IPS DF 6.9 (cell line): ENCODE results near the gene LRRC3C.

ENCODE experiments used
- DNase-seq: peaks from one replicate; pipeline ENCODE4 v3.0.0-alpha.2; 2013; ENCODE audit warnings: low read depth, low spot score
- H3K27ac ChIP-seq: one replicate; pipeline ENCODE4 v1.5.1; 2013; ENCODE audit warnings: low read length, control low read depth
- H3K27me3 ChIP-seq: 2 replicates; pipeline ENCODE4 v1.6.1; 2013; ENCODE audit warnings: mild to moderate bottlenecking, low read length; ENCODE audit not compliant: control insufficient read depth, insufficient read depth
- H3K36me3 ChIP-seq: 2 replicates; pipeline ENCODE4 v1.6.1; 2013; ENCODE audit warnings: low read length; ENCODE audit not compliant: control insufficient read depth, insufficient read depth
- H3K4me1 ChIP-seq: 2 replicates; pipeline ENCODE4 v1.6.1; 2013; ENCODE audit warnings: low read length; ENCODE audit not compliant: control insufficient read depth, insufficient read depth
- H3K4me3 ChIP-seq: 2 replicates; pipeline ENCODE4 v1.5.1; 2013; ENCODE audit warnings: mild to moderate bottlenecking, low read length
- H3K9me3 ChIP-seq: 2 replicates; pipeline ENCODE4 v1.6.1; 2013; ENCODE audit warnings: low read length, inconsistent platforms; ENCODE audit not compliant: control insufficient read depth, insufficient read depth
- WGBS: extraction: QIAGEN DNeasy Blood & Tissue Kit; methylation state at CpG from one replicate; pipeline ENCODE4 v1.1.7; 2013; ENCODE audit warnings: mixed read lengths, missing lambda C conversion rate; ENCODE audit not compliant: insufficient read length, insufficient coverage; 5-methylcytosine and 5-hydroxymethylcytosine counted together

LRRC3C gene

GRCh38 chr17:39965017-39965699, 37.6 kb downstream of the LRRC3C start:
- H3K9me3 ChIP-seq: no peaks in the 10 kb centered on the region
- no peak overlapping the region for H3K27ac ChIP-seq
- no peak for DNase-seq
- H3K4me1 ChIP-seq: no peaks in the 10 kb centered on the region; the same call in 1 of the 2 replicates
- no peaks in the 10 kb centered on the region for H3K36me3 ChIP-seq
- no peak overlapping the region for H3K4me3 ChIP-seq
- H3K27me3 ChIP-seq: no peaks in the 10 kb centered on the region
- WGBS: no CpG with 5 or more reads among the region's 8 CpGs

GRCh38 chr17:39966771-39967170, 39.2 kb downstream of the LRRC3C start:
- WGBS: no CpG with 5 or more reads among the region's 6 CpGs
- no peaks in the 10 kb centered on the region for H3K36me3 ChIP-seq

GRCh38 chr17:39968761-39969160, 41.2 kb downstream of the LRRC3C start:
- H3K27me3 ChIP-seq: no peaks in the 10 kb centered on the region
- no CpG with 5 or more reads among the region's 2 CpGs for WGBS
- H3K27ac ChIP-seq: no peak overlapping the region
- no peaks in the 10 kb centered on the region for H3K9me3 ChIP-seq
- H3K4me3 ChIP-seq: no peak overlapping the region
- no peaks in the 10 kb centered on the region for H3K36me3 ChIP-seq
- no peak for DNase-seq
- no peaks in the 10 kb centered on the region for H3K4me1 ChIP-seq

More at GRCh38 chr17:39966771-39967170, 39.2 kb downstream of the LRRC3C start:
- H3K4me1 ChIP-seq: no peaks in the 10 kb centered on the region; the same call in 1 of the 2 replicates
- no peak for DNase-seq
- H3K9me3 ChIP-seq: no peaks in the 10 kb centered on the region
- no peak overlapping the region for H3K27ac ChIP-seq
- no peak overlapping the region for H3K4me3 ChIP-seq
- no peaks in the 10 kb centered on the region for H3K27me3 ChIP-seq

- Histone ChIP-seq H3K36me3 (no peaks in the 10 kb centered on the region), H3K27me3 (no peaks in the 10 kb centered on the region), H3K9me3 (no peaks in the 10 kb centered on the region), H3K4me1 (no peaks in the 10 kb centered on the region), H3K4me3 (no peak overlapping the region), H3K27ac (no peak overlapping the region)
- DNase-seq: no peak
- WGBS: no CpG with 5 or more reads among the region's 6 CpGs
Observed at GRCh38 chr17:39969375-39969774, 41.8 kb downstream of the LRRC3C start.

GRCh38 chr17:39970157-39970692, 42.7 kb downstream of the LRRC3C start:
- H3K27ac ChIP-seq: no peak overlapping the region
- no peaks in the 10 kb centered on the region for H3K36me3 ChIP-seq
- WGBS: no CpG with 5 or more reads among the region's 7 CpGs
- no peaks in the 10 kb centered on the region for H3K9me3 ChIP-seq
- no peaks in the 10 kb centered on the region for H3K4me1 ChIP-seq
- H3K27me3 ChIP-seq: no peaks in the 10 kb centered on the region
- no peak overlapping the region for H3K4me3 ChIP-seq
- no peak for DNase-seq

GRCh38 chr17:39971076-39971603, 43.6 kb downstream of the LRRC3C start:
- Histone ChIP-seq H3K4me3 (no peak overlapping the region), H3K9me3 (no peaks in the 10 kb centered on the region), H3K36me3 (no peaks in the 10 kb centered on the region), H3K4me1 (no peaks in the 10 kb centered on the region), H3K27ac (no peak overlapping the region), H3K27me3 (no peaks in the 10 kb centered on the region)
- DNase-seq: no peak
- whole genome bisulfite sequencing: no CpG with 5 or more reads among the region's 4 CpGs

GRCh38 chr17:39972271-39972670, 44.7 kb downstream of the LRRC3C start:
- H3K36me3 ChIP-seq: no peaks in the 10 kb centered on the region
- no CpG with 5 or more reads among the region's 3 CpGs for WGBS

GRCh38 chr17:39973496-39973895, 46.0 kb downstream of the LRRC3C start:
- H3K4me3 ChIP-seq: no peak overlapping the region
- H3K36me3 ChIP-seq: no peaks in the 10 kb centered on the region
- no peak for DNase-seq
- H3K9me3 ChIP-seq: no peaks in the 10 kb centered on the region
- no CpG with 5 or more reads among the region's 2 CpGs for WGBS
- no peak overlapping the region for H3K27ac ChIP-seq
- H3K27me3 ChIP-seq: no peaks in the 10 kb centered on the region
- no peaks in the 10 kb centered on the region for H3K4me1 ChIP-seq

More at GRCh38 chr17:39972271-39972670, 44.7 kb downstream of the LRRC3C start:
- Histone ChIP-seq H3K4me1 (no peaks in the 10 kb centered on the region), H3K9me3 (no peaks in the 10 kb centered on the region), H3K4me3 (no peak overlapping the region), H3K27me3 (no peaks in the 10 kb centered on the region), H3K27ac (no peak overlapping the region)
- DNase-seq: no peak

GRCh38 chr17:39974433-39974832, 46.9 kb downstream of the LRRC3C start:
- WGBS: no CpG with 5 or more reads among the region's 5 CpGs
- no peak overlapping the region for H3K4me3 ChIP-seq
- H3K36me3 ChIP-seq: no peaks in the 10 kb centered on the region
- H3K9me3 ChIP-seq: no peaks in the 10 kb centered on the region
- H3K27me3 ChIP-seq: no peaks in the 10 kb centered on the region
- no peak overlapping the region for H3K27ac ChIP-seq
- H3K4me1 ChIP-seq: no peaks in the 10 kb centered on the region
- DNase-seq: no peak

- Histone ChIP-seq H3K27ac (no peak overlapping the region), H3K4me3 (no peak overlapping the region), H3K36me3 (no peaks in the 10 kb centered on the region), H3K27me3 (no peaks in the 10 kb centered on the region), H3K9me3 (no peaks in the 10 kb centered on the region), H3K4me1 (no peaks in the 10 kb centered on the region)
- WGBS: no CpG with 5 or more reads among the region's 4 CpGs
- no peak for DNase-seq
Observed at GRCh38 chr17:39975801-39976200, 48.3 kb downstream of the LRRC3C start.
